ENCODE measurements around the gene BLZF1.

Gene BLZF1

DNA sequence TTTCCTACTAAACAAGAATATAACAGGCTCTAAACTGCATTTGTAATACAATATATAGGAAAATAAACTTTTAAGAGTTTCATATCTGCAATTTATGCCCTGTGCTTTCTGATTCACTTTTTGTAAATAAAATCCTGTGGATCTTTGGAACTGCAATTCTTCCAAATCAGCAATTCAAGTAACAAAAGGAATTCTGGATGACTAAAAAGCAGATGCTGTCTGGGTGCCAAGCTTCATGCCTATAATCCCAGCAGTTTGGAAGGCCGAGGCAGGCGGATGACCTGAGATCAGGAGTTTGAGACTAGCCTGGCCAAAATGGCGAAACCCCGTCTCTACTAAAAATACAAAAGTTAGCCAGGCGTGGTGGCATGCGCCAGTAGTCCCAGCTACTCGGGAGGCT, 6.7 kb upstream of the BLZF1 start:
- TF ChIP-seq, protein P1, sequence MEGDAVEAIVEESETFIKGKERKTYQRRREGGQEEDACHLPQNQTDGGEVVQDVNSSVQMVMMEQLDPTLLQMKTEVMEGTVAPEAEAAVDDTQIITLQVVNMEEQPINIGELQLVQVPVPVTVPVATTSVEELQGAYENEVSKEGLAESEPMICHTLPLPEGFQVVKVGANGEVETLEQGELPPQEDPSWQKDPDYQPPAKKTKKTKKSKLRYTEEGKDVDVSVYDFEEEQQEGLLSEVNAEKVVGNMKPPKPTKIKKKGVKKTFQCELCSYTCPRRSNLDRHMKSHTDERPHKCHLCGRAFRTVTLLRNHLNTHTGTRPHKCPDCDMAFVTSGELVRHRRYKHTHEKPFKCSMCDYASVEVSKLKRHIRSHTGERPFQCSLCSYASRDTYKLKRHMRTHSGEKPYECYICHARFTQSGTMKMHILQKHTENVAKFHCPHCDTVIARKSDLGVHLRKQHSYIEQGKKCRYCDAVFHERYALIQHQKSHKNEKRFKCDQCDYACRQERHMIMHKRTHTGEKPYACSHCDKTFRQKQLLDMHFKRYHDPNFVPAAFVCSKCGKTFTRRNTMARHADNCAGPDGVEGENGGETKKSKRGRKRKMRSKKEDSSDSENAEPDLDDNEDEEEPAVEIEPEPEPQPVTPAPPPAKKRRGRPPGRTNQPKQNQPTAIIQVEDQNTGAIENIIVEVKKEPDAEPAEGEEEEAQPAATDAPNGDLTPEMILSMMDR (conservative IDR thresholded peaks at IDR 0.05; ENCODE audit: low read depth, low read length) = no peak
- no peak overlapping the region for H3K4me3 ChIP-seq (ENCODE audit: low read depth, low read length)
- DNase-seq (ENCODE audit: low read depth) = peak; percentile 9

DNA sequence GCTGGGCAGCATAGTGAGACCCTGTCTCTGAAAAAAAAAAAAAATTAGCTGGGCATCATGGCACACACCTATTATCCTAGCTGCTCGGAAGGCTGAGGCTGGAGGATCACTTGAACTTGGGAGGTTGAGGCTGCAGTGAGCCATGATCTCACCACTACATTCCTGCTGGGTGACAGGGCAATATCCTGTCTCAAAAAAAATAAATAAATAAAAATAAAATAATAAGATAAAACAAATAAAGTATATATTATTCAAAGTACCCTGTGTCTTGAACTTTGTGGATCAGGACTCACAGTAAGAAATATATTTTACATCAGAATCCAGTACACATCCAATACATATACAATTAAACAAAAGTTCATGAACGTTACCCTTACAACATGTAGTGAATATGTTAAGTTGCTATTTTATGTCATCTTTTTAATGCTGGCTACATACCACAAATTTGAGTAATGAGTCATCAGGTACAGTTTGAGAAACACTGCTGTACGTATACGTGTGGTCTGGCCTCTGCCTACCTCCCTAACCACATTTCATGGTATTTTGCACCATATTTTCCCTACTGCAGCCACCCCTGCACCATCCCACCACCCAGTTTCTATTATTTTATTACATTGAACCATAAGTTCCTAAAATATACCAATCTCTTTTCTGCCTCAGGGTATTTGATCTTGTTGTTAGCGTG, 4.8 kb upstream of the BLZF1 start:
- H3K4me3 ChIP-seq (ENCODE audit: low read depth, low read length) = no peak overlapping the region
- TF ChIP-seq, protein P1 (conservative IDR thresholded peaks at IDR 0.05; ENCODE audit: low read depth, low read length) = no peak
- DNase-seq (ENCODE audit: low read depth) = peak; percentile 96

DNA sequence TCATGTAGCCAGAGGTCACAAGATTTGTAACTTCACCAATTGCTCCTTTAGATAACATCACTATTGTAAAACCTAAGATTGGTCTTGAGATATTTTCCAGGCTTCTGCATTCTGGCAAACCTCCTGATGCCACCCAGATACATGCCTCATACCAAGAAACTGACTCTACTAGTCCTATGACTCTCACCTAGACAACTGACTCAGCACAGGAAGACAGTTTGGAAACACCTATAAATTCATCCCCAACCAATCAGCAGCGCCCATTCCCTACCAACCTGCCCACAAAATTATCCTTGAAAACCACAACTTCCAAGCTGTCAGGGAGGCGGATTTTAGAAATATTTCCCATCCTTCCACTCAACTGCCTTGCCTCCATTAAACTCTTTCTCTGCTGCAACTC, 3.0 kb upstream of the BLZF1 start:
- no peak overlapping the region for H3K4me3 ChIP-seq (ENCODE audit: low read depth, low read length)
- DNase-seq (ENCODE audit: low read depth) = no peak
- TF ChIP-seq, protein P1 (conservative IDR thresholded peaks at IDR 0.05; ENCODE audit: low read depth, low read length) = no peak

DNA sequence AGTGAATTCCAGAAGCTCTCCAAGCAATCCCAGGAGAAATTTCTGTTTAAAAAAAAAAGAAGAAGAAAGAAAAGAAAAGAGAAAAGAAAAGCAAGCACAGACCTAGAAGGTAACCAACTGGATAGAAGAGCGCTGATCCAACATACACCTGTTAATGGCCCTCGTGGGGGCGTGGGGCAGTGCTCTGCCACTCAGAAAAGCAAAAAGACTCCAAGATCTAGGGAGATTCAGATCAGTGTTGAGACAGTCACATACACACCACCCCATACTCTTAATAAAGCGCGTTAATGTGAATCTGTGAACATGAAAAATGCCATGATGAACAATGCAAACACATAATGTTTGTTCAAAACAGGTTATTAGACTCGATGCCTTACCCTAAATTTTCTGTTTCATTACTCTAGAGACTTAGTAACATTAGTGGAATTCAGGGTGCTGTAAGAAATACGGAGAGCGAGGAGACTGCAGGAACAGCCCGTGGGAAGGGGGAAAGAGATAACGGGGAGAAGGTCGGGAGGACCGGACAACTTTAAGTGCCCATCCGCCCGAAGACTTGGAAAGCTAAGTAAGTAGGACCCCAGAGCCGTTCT, 804 bp upstream of the BLZF1 start:
- no peak for DNase-seq (ENCODE audit: low read depth)
- TF ChIP-seq, protein P1 (conservative IDR thresholded peaks at IDR 0.05; ENCODE audit: low read depth, low read length) = no peak
- peak overlapping the region; percentile 81 for H3K4me3 ChIP-seq (ENCODE audit: low read depth, low read length)

DNA sequence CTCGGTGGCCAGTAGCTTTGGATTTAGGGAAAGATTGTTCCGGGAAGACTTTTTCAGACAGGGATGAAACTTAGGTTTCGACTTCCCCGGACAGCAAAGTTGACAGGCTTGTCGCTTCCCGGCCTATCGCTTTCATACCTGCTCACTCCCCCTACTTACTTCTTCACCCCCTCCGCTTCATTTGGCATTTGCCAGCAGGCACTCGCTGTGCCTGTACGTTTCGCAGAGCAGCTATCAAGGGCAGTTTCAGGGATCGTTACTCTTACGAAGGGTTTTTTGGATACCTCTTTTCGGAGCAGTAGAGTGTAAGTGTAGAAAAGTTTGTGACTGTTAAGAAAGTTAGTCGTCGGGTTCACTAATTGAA, 393 bp downstream of the BLZF1 start:
- TF ChIP-seq, protein P1 (conservative IDR thresholded peaks at IDR 0.05; ENCODE audit: low read depth, low read length) = no peak
- peak overlapping the region; percentile 81 for H3K4me3 ChIP-seq (ENCODE audit: low read depth, low read length)
- DNase-seq (ENCODE audit: low read depth) = peak; percentile 24

DNA sequence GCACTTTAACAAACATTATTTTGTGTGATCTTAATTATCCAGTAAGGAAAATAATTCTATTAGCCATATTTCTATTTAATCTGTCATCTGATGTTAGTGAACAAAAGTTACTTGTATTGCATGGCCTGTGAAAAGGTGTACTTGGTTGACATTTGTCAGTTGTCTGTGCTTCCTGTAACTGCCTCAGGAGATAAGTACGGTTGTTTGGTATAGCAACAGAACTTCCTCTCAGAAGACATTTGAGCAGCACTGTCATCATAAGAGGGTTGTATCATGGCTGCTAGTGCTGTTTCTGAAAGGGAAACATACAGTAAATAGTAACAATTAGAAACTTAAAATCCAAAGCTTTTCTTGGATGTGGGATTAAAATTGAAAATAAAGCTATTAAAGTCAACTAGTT, 3.4 kb downstream of the BLZF1 start:
- TF ChIP-seq, protein P1 (conservative IDR thresholded peaks at IDR 0.05; ENCODE audit: low read depth, low read length) = no peak
- no peak for DNase-seq (ENCODE audit: low read depth)
- H3K4me3 ChIP-seq (ENCODE audit: low read depth, low read length) = no peak overlapping the region

DNA sequence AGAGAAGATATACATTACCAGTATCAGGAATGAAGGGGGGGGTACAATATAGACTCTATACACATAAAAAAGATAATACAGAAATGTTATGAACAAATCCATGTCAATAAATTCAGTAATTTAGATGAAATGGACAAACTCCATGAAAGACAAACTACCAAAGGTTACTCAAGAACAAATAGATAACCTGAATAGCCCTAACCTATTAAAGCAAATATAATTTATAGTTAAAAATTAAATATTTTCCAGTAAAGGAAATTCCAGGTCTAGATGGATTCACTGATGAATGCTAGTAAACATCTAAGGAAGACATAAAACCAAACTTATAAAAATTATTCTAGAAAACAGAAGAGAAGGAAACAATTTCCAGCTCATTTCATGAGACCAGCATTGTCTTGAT, 13.2 kb downstream of the BLZF1 start:
- TF ChIP-seq, protein P1 (conservative IDR thresholded peaks at IDR 0.05; ENCODE audit: low read depth, low read length) = no peak
- DNase-seq (ENCODE audit: low read depth) = no peak
- no peak overlapping the region for H3K4me3 ChIP-seq (ENCODE audit: low read depth, low read length)
